ENCODE results near the gene GMDS.

The GMDS gene

GRCh38 chr6:2258112-2258511 lies 12.7 kb upstream of the GMDS start:
- H3K79me2 ChIP-seq (ENCODE audit: low read length): no peaks in the 10 kb centered on the region
- no peak overlapping the region for H3K4me2 ChIP-seq (ENCODE audit: low read length)
- no peak overlapping the region for H3K4me3 ChIP-seq (ENCODE audit: low read length)
- no peaks in the 10 kb centered on the region for H3K36me3 ChIP-seq (replicated peaks; ENCODE audit: low read depth, low read length)
- no peaks in the 10 kb centered on the region for H3K27me3 ChIP-seq (ENCODE audit: low read depth, low read length)
- TF ChIP-seq, protein P1, sequence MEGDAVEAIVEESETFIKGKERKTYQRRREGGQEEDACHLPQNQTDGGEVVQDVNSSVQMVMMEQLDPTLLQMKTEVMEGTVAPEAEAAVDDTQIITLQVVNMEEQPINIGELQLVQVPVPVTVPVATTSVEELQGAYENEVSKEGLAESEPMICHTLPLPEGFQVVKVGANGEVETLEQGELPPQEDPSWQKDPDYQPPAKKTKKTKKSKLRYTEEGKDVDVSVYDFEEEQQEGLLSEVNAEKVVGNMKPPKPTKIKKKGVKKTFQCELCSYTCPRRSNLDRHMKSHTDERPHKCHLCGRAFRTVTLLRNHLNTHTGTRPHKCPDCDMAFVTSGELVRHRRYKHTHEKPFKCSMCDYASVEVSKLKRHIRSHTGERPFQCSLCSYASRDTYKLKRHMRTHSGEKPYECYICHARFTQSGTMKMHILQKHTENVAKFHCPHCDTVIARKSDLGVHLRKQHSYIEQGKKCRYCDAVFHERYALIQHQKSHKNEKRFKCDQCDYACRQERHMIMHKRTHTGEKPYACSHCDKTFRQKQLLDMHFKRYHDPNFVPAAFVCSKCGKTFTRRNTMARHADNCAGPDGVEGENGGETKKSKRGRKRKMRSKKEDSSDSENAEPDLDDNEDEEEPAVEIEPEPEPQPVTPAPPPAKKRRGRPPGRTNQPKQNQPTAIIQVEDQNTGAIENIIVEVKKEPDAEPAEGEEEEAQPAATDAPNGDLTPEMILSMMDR (IDR thresholded peaks at IDR 0.05; ENCODE audit: low read depth, low read length): no peak
- no peak for TF ChIP-seq EZH2phosphoT487 (IDR thresholded peaks at IDR 0.05; ENCODE audit: low read depth)
- H2AFZ ChIP-seq (ENCODE audit: low read depth, low read length): no peak overlapping the region
- H3K27ac ChIP-seq (ENCODE audit: low read length): no peak overlapping the region
- H3K4me1 ChIP-seq (ENCODE audit: low read length): no peaks in the 10 kb centered on the region
- H3K9me3 ChIP-seq (ENCODE audit: insufficient read depth, low read length): no peaks in the 10 kb centered on the region
- H3K9ac ChIP-seq (ENCODE audit: low read length): no peak overlapping the region
- H4K20me1 ChIP-seq (ENCODE audit: insufficient read depth, low read length): no peaks in the 10 kb centered on the region

DNA sequence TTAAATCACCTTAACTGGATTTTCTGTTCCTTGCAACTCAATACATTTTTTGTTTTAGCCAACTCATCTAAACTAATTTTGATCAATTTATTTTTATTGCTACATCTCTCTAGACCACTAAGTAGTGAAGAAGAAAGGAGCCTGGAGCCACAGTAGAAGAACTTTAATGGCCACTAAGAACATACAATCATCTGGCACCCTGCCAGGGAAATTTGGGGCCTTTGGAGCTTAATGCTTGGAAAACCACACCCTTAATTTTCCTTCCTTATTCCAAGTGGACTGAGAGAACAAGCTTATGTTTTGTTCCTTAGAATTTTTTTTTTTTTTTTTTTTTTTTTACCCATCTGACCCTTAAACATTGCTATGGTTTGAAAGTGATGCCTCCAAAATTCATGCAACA lies 12.0 kb upstream of the GMDS start:
- Histone ChIP-seq H3K27ac (ENCODE audit: low read length) (no peak overlapping the region), H3K9me3 (ENCODE audit: insufficient read depth, low read length) (no peaks in the 10 kb centered on the region), H3K4me1 (ENCODE audit: low read length) (no peaks in the 10 kb centered on the region), H2AFZ (ENCODE audit: low read depth, low read length) (no peak overlapping the region), H3K4me2 (ENCODE audit: low read length) (no peak overlapping the region), H3K9ac (ENCODE audit: low read length) (no peak overlapping the region), H3K36me3 (replicated peaks; ENCODE audit: low read depth, low read length) (no peaks in the 10 kb centered on the region), H3K27me3 (ENCODE audit: low read depth, low read length) (no peaks in the 10 kb centered on the region), H3K4me3 (ENCODE audit: low read length) (no peak overlapping the region), H3K79me2 (ENCODE audit: low read length) (no peaks in the 10 kb centered on the region), H4K20me1 (ENCODE audit: insufficient read depth, low read length) (no peaks in the 10 kb centered on the region)
- no peak for TF ChIP-seq EZH2phosphoT487 (IDR thresholded peaks at IDR 0.05; ENCODE audit: low read depth)
- TF ChIP-seq, protein P1 (IDR thresholded peaks at IDR 0.05; ENCODE audit: low read depth, low read length): no peak

DNA sequence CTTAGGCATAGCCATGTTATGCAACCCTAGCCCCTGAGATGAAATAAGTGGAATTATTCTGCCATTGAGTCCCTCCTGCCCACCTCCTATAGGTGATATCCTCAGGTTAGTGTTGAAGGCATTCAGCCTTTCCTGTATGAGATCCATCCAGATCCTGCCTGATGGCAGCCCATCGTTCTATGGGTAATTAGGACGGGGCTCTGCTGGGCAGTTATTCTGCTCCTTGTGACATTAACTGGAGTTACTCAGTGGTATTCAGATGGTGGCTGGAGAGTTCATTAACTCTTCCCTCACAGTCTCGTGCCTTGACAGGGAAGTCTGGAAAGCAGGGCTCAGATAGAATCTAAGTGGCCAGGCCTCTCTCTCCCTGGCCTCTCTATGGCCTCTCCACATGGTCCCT lies 9.3 kb upstream of the GMDS start:
- no peaks in the 10 kb centered on the region for H3K9me3 ChIP-seq (ENCODE audit: insufficient read depth, low read length)
- no peaks in the 10 kb centered on the region for H4K20me1 ChIP-seq (ENCODE audit: insufficient read depth, low read length)
- no peaks in the 10 kb centered on the region for H3K79me2 ChIP-seq (ENCODE audit: low read length)
- H3K9ac ChIP-seq (ENCODE audit: low read length): no peak overlapping the region
- no peak for TF ChIP-seq EZH2phosphoT487 (IDR thresholded peaks at IDR 0.05; ENCODE audit: low read depth)
- TF ChIP-seq, protein P1 (IDR thresholded peaks at IDR 0.05; ENCODE audit: low read depth, low read length): no peak
- H3K4me3 ChIP-seq (ENCODE audit: low read length): no peak overlapping the region
- H3K4me2 ChIP-seq (ENCODE audit: low read length): no peak overlapping the region
- H3K27ac ChIP-seq (ENCODE audit: low read length): no peak overlapping the region
- no peaks in the 10 kb centered on the region for H3K4me1 ChIP-seq (ENCODE audit: low read length)
- H3K27me3 ChIP-seq (ENCODE audit: low read depth, low read length): no peaks in the 10 kb centered on the region
- no peak overlapping the region for H2AFZ ChIP-seq (ENCODE audit: low read depth, low read length)
- H3K36me3 ChIP-seq (replicated peaks; ENCODE audit: low read depth, low read length): no peaks in the 10 kb centered on the region

- Histone ChIP-seq H3K36me3 (replicated peaks; ENCODE audit: low read depth, low read length) (no peaks in the 10 kb centered on the region), H2AFZ (ENCODE audit: low read depth, low read length) (no peak overlapping the region), H3K4me3 (ENCODE audit: low read length) (no peak overlapping the region), H3K4me1 (ENCODE audit: low read length) (peaks cover 9% of the 10 kb centered on the region), H3K9ac (ENCODE audit: low read length) (no peak overlapping the region), H3K79me2 (ENCODE audit: low read length) (peaks cover 12% of the 10 kb centered on the region; the same call in 1 of the 2 replicates), H3K27me3 (ENCODE audit: low read depth, low read length) (no peaks in the 10 kb centered on the region), H3K9me3 (ENCODE audit: insufficient read depth, low read length) (no peaks in the 10 kb centered on the region), H3K27ac (ENCODE audit: low read length) (no peak overlapping the region), H3K4me2 (ENCODE audit: low read length) (no peak overlapping the region), H4K20me1 (ENCODE audit: insufficient read depth, low read length) (no peaks in the 10 kb centered on the region)
- TF ChIP-seq, protein P1 (IDR thresholded peaks at IDR 0.05; ENCODE audit: low read depth, low read length): no peak
- no peak for TF ChIP-seq EZH2phosphoT487 (IDR thresholded peaks at IDR 0.05; ENCODE audit: low read depth)
Observed at GRCh38 chr6:2249126-2249525, 3.7 kb upstream of the GMDS start.

Measured in OCI-LY3 (cell line).